Measurements from ENCODE around the gene DTNB.
"Not testable (repeated sequence)": the region's sequence is repeated elsewhere in the genome, so short reads cannot be mapped to it uniquely, and the experiment has no call there.

DTNB gene

GRCh38 chr2:25543939-25544338, 129.4 kb downstream of the DTNB start:
- no peak for DNase-seq (ENCODE audit: low read depth)

- DNase-seq (ENCODE audit: low read depth) = no peak
Observed at GRCh38 chr2:25541378-25541777, 132.0 kb downstream of the DTNB start.

GRCh38 chr2:25539136-25539535, 134.2 kb downstream of the DTNB start:
- DNase-seq (ENCODE audit: low read depth) = no peak

GRCh38 chr2:25537526-25537925, 135.9 kb downstream of the DTNB start:
- no peak for DNase-seq (ENCODE audit: low read depth)

GRCh38 chr2:25535411-25536289, 137.7 kb downstream of the DTNB start:
- DNase-seq (ENCODE audit: low read depth) = not testable (repeated sequence)

GRCh38 chr2:25534937-25535336, 138.4 kb downstream of the DTNB start:
- DNase-seq (ENCODE audit: low read depth) = not testable (repeated sequence)

GRCh38 chr2:25534455-25534854, 138.9 kb downstream of the DTNB start:
- no peak for DNase-seq (ENCODE audit: low read depth)

GRCh38 chr2:25533771-25534170, 139.6 kb downstream of the DTNB start:
- DNase-seq (ENCODE audit: low read depth) = not testable (repeated sequence)

GRCh38 chr2:25532521-25532920, 140.9 kb downstream of the DTNB start:
- DNase-seq (ENCODE audit: low read depth) = no peak

GRCh38 chr2:25529034-25529433, 144.3 kb downstream of the DTNB start:
- DNase-seq (ENCODE audit: low read depth) = no peak

- DNase-seq (ENCODE audit: low read depth) = no peak
Observed at GRCh38 chr2:25528173-25528572, 145.2 kb downstream of the DTNB start.

GRCh38 chr2:25524507-25524906, 148.9 kb downstream of the DTNB start:
- DNase-seq (ENCODE audit: low read depth) = no peak

GRCh38 chr2:25523060-25523459, 150.3 kb downstream of the DTNB start:
- no peak for DNase-seq (ENCODE audit: low read depth)

- DNase-seq (ENCODE audit: low read depth) = no peak
Observed at GRCh38 chr2:25521665-25522387, 151.6 kb downstream of the DTNB start.

- DNase-seq (ENCODE audit: low read depth) = no peak
Observed at GRCh38 chr2:25521126-25521525, 152.3 kb downstream of the DTNB start.

- no peak for DNase-seq (ENCODE audit: low read depth)
Observed at GRCh38 chr2:25517701-25518100, 155.7 kb downstream of the DTNB start.

- no peak for DNase-seq (ENCODE audit: low read depth)
Observed at GRCh38 chr2:25514043-25514637, 159.2 kb downstream of the DTNB start.

- no peak for DNase-seq (ENCODE audit: low read depth)
Observed at GRCh38 chr2:25512707-25513106, 160.7 kb downstream of the DTNB start.

- DNase-seq (ENCODE audit: low read depth) = no peak
Observed at GRCh38 chr2:25506226-25506625, 167.2 kb downstream of the DTNB start.

- no peak for DNase-seq (ENCODE audit: low read depth)
Observed at GRCh38 chr2:25505622-25506021, 167.8 kb downstream of the DTNB start.

- no peak for DNase-seq (ENCODE audit: low read depth)
Observed at GRCh38 chr2:25505182-25505581, 168.2 kb downstream of the DTNB start.

- DNase-seq (ENCODE audit: low read depth) = no peak
Observed at GRCh38 chr2:25504266-25504665, 169.1 kb downstream of the DTNB start.

GRCh38 chr2:25499157-25499556, 174.2 kb downstream of the DTNB start:
- no peak for DNase-seq (ENCODE audit: low read depth)

All from stimulated activated CD8-positive, alpha-beta memory T cell treated with anti-CD3 and anti-CD28 coated beads, Interleukin-12 subunit alpha, Interleukin-12 subunit beta, amount 100 ng/mL, for 4 hours (primary cell).